K562 (cell line): ENCODE results near the gene CAPZA1. TPM values are rescaled to one million over a fixed set of nuclear protein-coding genes. Genes with fewer than 3 reads are reported as not detected.
A peak's percentile ranks its signal among the peaks of the same experiment; 100 is the strongest.

Experiments used
- ATF7 ChIP-seq: fragments of 450-650 bp; IDR thresholded peaks from 2 replicates; pipeline ENCODE4 v1.7.1; 2014; ENCODE audit warnings: mild to moderate bottlenecking, moderate library complexity
- EP400 ChIP-seq: fragments of 450-650 bp; IDR thresholded peaks from 2 replicates; pipeline ENCODE4 v1.6.1; 2017; ENCODE audit warnings: antibody characterized with exemption, mild to moderate bottlenecking, moderate library complexity
- FOXM1 ChIP-seq, 2 experiments: fragments of 450-650 bp in 1 of 2; sonication (generic) in 1 of 2; formaldehyde crosslinking in 1 of 2; IDR thresholded peaks; 2 replicates each; pipeline versions ENCODE4 v1.6.1 to v1.9.0; 2017 to 2022; ENCODE audit warnings: low read depth in 2 of 2, mild to moderate bottlenecking in 2 of 2, missing genetic modification reagents in 1 of 2, moderate library complexity in 1 of 2
- GABPB1 ChIP-seq: sonication (generic); formaldehyde crosslinking; IDR thresholded peaks from 2 replicates; pipeline ENCODE4 v1.8.0; 2022; ENCODE audit warnings: mild to moderate bottlenecking, missing genetic modification reagents
- KHSRP ChIP-seq: fragments of 450-650 bp; IDR thresholded peaks from 2 replicates; pipeline ENCODE4 v1.6.1; 2017
- L3MBTL2 ChIP-seq: fragments of 450-650 bp; IDR thresholded peaks from 2 replicates; pipeline ENCODE4 v1.6.1; 2016; ENCODE audit warnings: mild to moderate bottlenecking, moderate library complexity
- MAFF ChIP-seq: IDR thresholded peaks from 2 replicates; pipeline ENCODE4 v1.6.1; 2012; ENCODE audit warnings: low read length, improper control_type of control experiment
- MTA3 ChIP-seq: fragments of 450-650 bp; formaldehyde crosslinking; IDR thresholded peaks from 2 replicates; pipeline ENCODE4 v1.6.1; 2017; ENCODE audit warnings: mild to moderate bottlenecking, borderline replicate concordance
- NFRKB ChIP-seq: fragments of 450-650 bp; IDR thresholded peaks from 2 replicates; pipeline ENCODE4 v1.6.1; 2016; ENCODE audit warnings: low read depth
- SMARCE1 ChIP-seq: fragments of 450-650 bp; IDR thresholded peaks from 2 replicates; pipeline ENCODE4 v1.7.1; 2016; ENCODE audit warnings: mild to moderate bottlenecking
- THRB ChIP-seq: fragments of 450-650 bp; formaldehyde crosslinking; conservative IDR thresholded peaks from 2 replicates; pipeline ENCODE4 v1.4.0; 2022; ENCODE audit warnings: mild to moderate bottlenecking, missing genetic modification characterization
- TOE1 ChIP-seq, 2 experiments: fragments of 450-650 bp in 1 of 2; sonication (generic) in 1 of 2; formaldehyde crosslinking in 1 of 2; IDR thresholded peaks; 2 replicates each; pipeline versions ENCODE4 v1.7.1 to v1.8.0; 2016 to 2022; ENCODE audit warnings: borderline replicate concordance in 2 of 2, mild to moderate bottlenecking in 2 of 2, antibody characterized with exemption in 1 of 2, inconsistent platforms in 1 of 2, low read depth in 1 of 2, missing genetic modification reagents in 1 of 2, moderate library complexity in 1 of 2
- YY1 ChIP-seq, 3 experiments: IDR thresholded peaks; 2 replicates each; pipeline ENCODE4 v1.6.1; 2011; ENCODE audit warnings: low read length in 2 of 3, mild to moderate bottlenecking in 2 of 3, moderate library complexity in 2 of 3, borderline replicate concordance in 1 of 3, control low read depth in 1 of 3, low read depth in 1 of 3; ENCODE audit not compliant: insufficient read depth in 3 of 3, insufficient replicate concordance in 2 of 3, control insufficient read depth in 1 of 3, insufficient read length in 1 of 3; ENCODE audit errors: extremely low read depth in 1 of 3
- ZBTB7A ChIP-seq: IDR thresholded peaks from 2 replicates; pipeline ENCODE4 v1.6.1; 2011; ENCODE audit warnings: low read depth, mild to moderate bottlenecking, low read length, moderate library complexity, borderline replicate concordance; ENCODE audit not compliant: control insufficient read depth
- ZFX ChIP-seq: sonication (generic); formaldehyde crosslinking; IDR thresholded peaks from 2 replicates; pipeline ENCODE4 v1.8.0; 2022; ENCODE audit warnings: mild to moderate bottlenecking, missing genetic modification reagents, moderate library complexity
- ZNF444 ChIP-seq: fragments of 250-450 bp; sonication (Bioruptor Pico); IDR thresholded peaks from 2 replicates; pipeline ENCODE4 v1.4.0; 2020; ENCODE audit warnings: mild to moderate bottlenecking, moderate library complexity
- polyA plus RNA-seq, 8 experiments: library from polyadenylated mRNA; depleted of rRNA in 4 of 8; stranded (reverse) in 5 of 8; unstranded in 3 of 8; fragments of >200 nt; fragmentation: Nextera tagmentation in 2 of 8; fragmentation: Illumina TruSeq in 1 of 8; extraction: Ambion mirVana in 2 of 8; extraction: Trizol in 1 of 8; gene quantifications; 2 replicates each; pipeline versions ENCODE4 v1.2.1 to v1.2.3, GENCODE V29; 2011 to 2014; ENCODE audit warnings: inconsistent platforms in 1 of 8, missing spikeins in 1 of 8
- total RNA-seq, 7 experiments: library from RNA; depleted of rRNA in 6 of 7; stranded (reverse); fragments of >200 nt in 6 of 7; fragmentation: Illumina TruSeq in 2 of 7; extraction: Trizol in 2 of 7; gene quantifications; 2 replicates each; pipeline versions ENCODE4 v1.2.1 to v1.2.3, GENCODE V29; 2011 to 2021; ENCODE audit warnings: low replicate concordance in 1 of 7
- TF ChIP-seq, protein P1 (sequence below), 2 experiments: fragments of 450-650 bp; conservative IDR thresholded peaks; 2 replicates each; pipeline ENCODE4 v1.6.1; 2017; ENCODE audit warnings: mild to moderate bottlenecking in 2 of 2, moderate library complexity in 2 of 2

Gene CAPZA1
- total and polyA plus RNA-seq, 9 of the 15 experiments (the other 6 are each of a cell fraction or from before 2014, with no cell fraction given): 237 to 1,020 (median 306) TPM

DNA sequence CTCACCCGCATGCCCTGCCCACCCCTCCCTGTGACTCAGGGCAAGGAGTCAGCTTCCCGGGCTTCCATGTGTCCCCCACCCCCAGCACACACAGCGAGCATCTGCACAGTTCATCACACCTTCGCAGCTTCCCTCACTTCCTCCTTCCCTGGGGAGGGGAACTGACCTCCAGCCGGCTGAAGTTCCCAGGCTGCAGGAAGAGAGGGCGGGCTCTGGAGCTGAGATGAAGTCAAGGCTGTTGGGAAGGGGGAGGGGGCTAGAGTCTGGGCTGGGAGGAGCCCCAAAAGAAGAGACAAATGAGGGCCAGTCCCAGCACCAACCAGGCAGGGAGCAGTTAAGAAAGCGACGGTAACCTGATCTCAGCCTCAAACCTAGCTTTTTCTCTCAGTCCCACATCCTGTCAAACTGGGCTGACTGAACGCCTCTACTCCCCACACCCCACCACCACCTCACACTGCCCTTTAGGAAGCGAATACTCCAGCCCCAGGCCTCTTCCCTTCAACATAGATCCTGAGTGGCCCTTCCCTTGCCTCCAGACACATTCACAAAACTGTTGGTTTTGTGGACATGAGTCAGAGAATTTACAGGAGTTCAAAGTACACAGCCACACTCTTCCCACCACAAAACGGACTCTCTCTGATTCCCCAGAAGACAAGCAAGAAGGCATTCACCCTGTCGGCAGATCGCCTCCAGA, 85.4 kb downstream of the CAPZA1 start (continued):
- TF ChIP-seq GABPB1: peak; percentile 66
- peak; percentile 58 for TF ChIP-seq EP400
- TF ChIP-seq L3MBTL2: peak; percentile 98
- no peak for TF ChIP-seq ZFX (CRISPR knock-in tag)
- TF ChIP-seq THRB (CRISPR knock-in tag): no peak; the same call in 1 of the 2 replicates
- TF ChIP-seq MAFF: no peak
- peak; percentile 88 for TF ChIP-seq ATF7
- peak; percentile 78; the same call in 1 of the 2 replicates for TF ChIP-seq ZBTB7A
- TF ChIP-seq FOXM1 (IDR thresholded peaks at IDR 0.05; ENCODE audit: low read depth): 0 out of 2 replicates have a peak, but pooled peaks have one; percentile 4
- no peak; the same call in 1 of the 2 replicates for TF ChIP-seq FOXM1 (CRISPR knock-in tag; IDR thresholded peaks at IDR 0.05; ENCODE audit: low read depth)
- peak; percentile 77 for TF ChIP-seq SMARCE1
- no peak for TF ChIP-seq ZNF444 (CRISPR knock-in tag)
- TF ChIP-seq, protein P1, sequence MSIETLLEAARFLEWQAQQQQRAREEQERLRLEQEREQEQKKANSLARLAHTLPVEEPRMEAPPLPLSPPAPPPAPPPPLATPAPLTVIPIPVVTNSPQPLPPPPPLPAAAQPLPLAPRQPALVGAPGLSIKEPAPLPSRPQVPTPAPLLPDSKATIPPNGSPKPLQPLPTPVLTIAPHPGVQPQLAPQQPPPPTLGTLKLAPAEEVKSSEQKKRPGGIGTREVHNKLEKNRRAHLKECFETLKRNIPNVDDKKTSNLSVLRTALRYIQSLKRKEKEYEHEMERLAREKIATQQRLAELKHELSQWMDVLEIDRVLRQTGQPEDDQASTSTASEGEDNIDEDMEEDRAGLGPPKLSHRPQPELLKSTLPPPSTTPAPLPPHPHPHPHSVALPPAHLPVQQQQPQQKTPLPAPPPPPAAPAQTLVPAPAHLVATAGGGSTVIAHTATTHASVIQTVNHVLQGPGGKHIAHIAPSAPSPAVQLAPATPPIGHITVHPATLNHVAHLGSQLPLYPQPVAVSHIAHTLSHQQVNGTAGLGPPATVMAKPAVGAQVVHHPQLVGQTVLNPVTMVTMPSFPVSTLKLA (conservative IDR thresholded peaks at IDR 0.05): peak in 1 of 2 experiments; percentile 78; a peak in 2 of 4 replicates
- TF ChIP-seq MTA3: peak; percentile 73; the same call in 1 of the 2 replicates
- TF ChIP-seq TOE1 (IDR thresholded peaks at IDR 0.05; ENCODE audit: borderline replicate concordance): peak; percentile 61; the same call in 1 of the 2 replicates
- TF ChIP-seq TOE1 (CRISPR knock-in tag; IDR thresholded peaks at IDR 0.05; ENCODE audit: borderline replicate concordance, low read depth): no peak
- peak; percentile 82 for TF ChIP-seq NFRKB
- TF ChIP-seq YY1 (IDR thresholded peaks at IDR 0.05; ENCODE audit: borderline replicate concordance in 1 of 3, control insufficient read depth in 1 of 3, extremely low read depth in 1 of 3, insufficient read depth in 3 of 3, insufficient read length in 1 of 3, insufficient replicate concordance in 2 of 3, low read depth in 1 of 3, low read length in 2 of 3): peak in 2 of 3 experiments; percentile 45 to 72
- no peak for TF ChIP-seq KHSRP
